ENCODE data around the gene OGFR.

GRCh38 chr20:62763404-62763803 lies 41.2 kb upstream of the OGFR start:
- TF ChIP-seq CTCF (IDR thresholded peaks at IDR 0.05) (no peak), POLR2AphosphoS5 (IDR thresholded peaks at IDR 0.05; ENCODE audit: insufficient read depth in 1 of 2, low read depth in 1 of 2) (no peak), POLR2A (IDR thresholded peaks at IDR 0.05) (no peak)

All from vagina (tissue), 2 donors.